ENCODE data around the gene NAALADL2.

The NAALADL2 gene

DNA sequence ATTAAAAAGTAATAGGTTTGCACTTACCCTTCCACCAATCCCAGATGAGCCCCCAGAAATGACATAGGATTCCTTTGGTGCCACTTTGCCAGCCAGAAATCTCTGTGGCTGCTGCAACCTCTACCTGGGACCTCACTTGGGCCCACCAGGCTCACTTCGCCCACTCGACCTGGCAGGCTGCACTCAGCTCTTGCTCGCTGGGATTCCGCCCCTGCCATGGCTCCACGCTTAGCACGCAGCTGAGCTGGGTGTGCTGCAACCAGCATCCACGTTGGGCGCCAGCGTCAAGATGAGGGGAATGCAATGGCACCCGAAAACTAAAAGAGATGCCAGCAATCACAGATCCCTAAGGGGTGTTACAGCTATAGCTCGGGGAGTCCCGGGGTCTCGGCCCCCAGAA, 761.0 kb downstream of the NAALADL2 start:
- Mint-ChIP-seq H3K27me3 (ENCODE audit: low read depth) (no peaks in the 10 kb centered on the region), H3K27ac (no peak overlapping the region), H3K4me3 (no peak overlapping the region), H3K9me3 (peaks cover 15% of the 10 kb centered on the region), H3K36me3 (ENCODE audit: low read depth) (no peaks in the 10 kb centered on the region), H3K4me1 (ENCODE audit: low read depth) (no peaks in the 10 kb centered on the region)
- DNase-seq (ENCODE audit: low spot score), result no peak

DNA sequence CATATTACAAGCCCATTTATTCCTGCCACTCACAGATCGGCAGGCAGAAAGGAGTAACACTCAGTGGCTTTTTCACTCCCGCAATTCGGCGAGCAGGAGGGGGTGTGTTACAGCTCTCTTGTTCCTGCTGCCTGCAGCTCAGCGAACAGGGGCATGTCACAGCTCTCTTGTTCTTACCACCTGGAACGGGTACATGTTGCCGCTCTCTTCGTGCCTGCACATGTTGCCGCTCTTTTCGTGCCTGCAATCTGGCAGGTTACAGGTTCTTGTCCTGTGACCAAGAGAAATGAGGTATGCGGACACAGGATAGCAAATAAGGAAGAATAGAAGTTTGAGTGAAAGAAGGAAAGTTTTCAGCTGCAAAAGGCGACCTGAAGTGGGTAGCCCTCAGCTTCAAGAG, 761.4 kb downstream of the NAALADL2 start:
- Mint-ChIP-seq H3K4me3 (no peak overlapping the region), H3K36me3 (ENCODE audit: low read depth) (no peaks in the 10 kb centered on the region)

DNA sequence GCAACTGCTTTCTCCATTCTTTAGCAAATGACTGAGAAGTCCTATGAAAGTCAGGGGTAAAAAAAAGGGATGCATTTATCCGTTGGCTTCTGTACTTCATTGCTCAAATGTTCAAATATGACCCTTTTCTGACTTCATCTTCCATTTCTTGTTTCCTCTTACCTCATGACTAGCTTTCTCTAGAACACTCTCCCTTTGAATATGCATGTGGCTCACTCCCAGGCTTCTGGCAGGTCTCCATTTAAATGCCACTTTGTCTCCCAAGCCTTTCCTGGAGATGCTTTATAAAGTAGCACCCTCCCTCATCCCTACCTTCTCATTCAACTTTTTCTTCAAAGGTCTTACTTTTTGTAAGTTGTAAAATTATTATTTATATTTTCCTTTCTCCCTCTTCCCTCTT, 781.8 kb downstream of the NAALADL2 start:
- Mint-ChIP-seq H3K4me1 (ENCODE audit: low read depth) (no peaks in the 10 kb centered on the region), H3K36me3 (ENCODE audit: low read depth) (no peaks in the 10 kb centered on the region), H3K9me3 (peaks cover 17% of the 10 kb centered on the region)

More for the DNA sequence above, 761.4 kb downstream of the NAALADL2 start:
- Mint-ChIP-seq H3K27ac (no peak overlapping the region), H3K9me3 (peaks cover 19% of the 10 kb centered on the region), H3K27me3 (ENCODE audit: low read depth) (no peaks in the 10 kb centered on the region), H3K4me1 (ENCODE audit: low read depth) (no peaks in the 10 kb centered on the region)
- no peak for DNase-seq (ENCODE audit: low spot score)

GRCh38 chr3:175646865-175647264, 787.7 kb downstream of the NAALADL2 start:
- peaks cover 11% of the 10 kb centered on the region for H3K9me3 Mint-ChIP-seq
- no peaks in the 10 kb centered on the region for H3K27me3 Mint-ChIP-seq (ENCODE audit: low read depth)
- no peaks in the 10 kb centered on the region for H3K36me3 Mint-ChIP-seq (ENCODE audit: low read depth)
- no peaks in the 10 kb centered on the region for H3K4me1 Mint-ChIP-seq (ENCODE audit: low read depth)
- no peak overlapping the region for H3K4me3 Mint-ChIP-seq
- DNase-seq (ENCODE audit: low spot score), result no peak
- H3K27ac Mint-ChIP-seq, result no peak overlapping the region

More for the DNA sequence above, 781.8 kb downstream of the NAALADL2 start:
- no peak overlapping the region for H3K27ac Mint-ChIP-seq
- no peaks in the 10 kb centered on the region for H3K27me3 Mint-ChIP-seq (ENCODE audit: low read depth)
- H3K4me3 Mint-ChIP-seq, result no peak overlapping the region
- no peak for DNase-seq (ENCODE audit: low spot score)

- H3K4me1 Mint-ChIP-seq (ENCODE audit: low read depth), result no peaks in the 10 kb centered on the region
- no peaks in the 10 kb centered on the region for H3K36me3 Mint-ChIP-seq (ENCODE audit: low read depth)
- no peak for DNase-seq (ENCODE audit: low spot score)
- no peaks in the 10 kb centered on the region for H3K27me3 Mint-ChIP-seq (ENCODE audit: low read depth)
- H3K27ac Mint-ChIP-seq, result no peak overlapping the region
- no peak overlapping the region for H3K4me3 Mint-ChIP-seq
- H3K9me3 Mint-ChIP-seq, result peaks cover 15% of the 10 kb centered on the region
Measured at GRCh38 chr3:175648899-175649298, 789.8 kb downstream of the NAALADL2 start.

DNA sequence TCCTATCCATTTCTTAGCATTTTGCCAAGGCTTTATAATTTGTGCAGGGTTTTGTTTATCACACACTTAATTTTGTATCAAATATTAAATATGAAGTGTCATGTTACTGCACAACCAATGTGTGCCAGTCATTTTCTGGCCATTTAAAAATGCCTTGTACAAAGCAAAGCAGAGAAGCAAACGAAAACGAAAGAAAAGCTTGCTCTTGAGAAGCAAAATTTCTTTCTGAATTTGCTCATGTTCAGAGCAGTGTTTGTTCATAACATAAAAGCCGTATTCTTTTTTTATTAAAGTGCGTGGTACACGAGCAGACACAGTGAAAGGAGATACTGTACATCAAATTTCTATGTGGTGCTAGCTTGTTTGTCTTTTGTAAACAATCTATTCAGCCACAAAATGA, 792.6 kb downstream of the NAALADL2 start:
- no peaks in the 10 kb centered on the region for H3K27me3 Mint-ChIP-seq (ENCODE audit: low read depth)
- DNase-seq (ENCODE audit: low spot score), result no peak

GRCh38 chr3:175655351-175655750, 796.2 kb downstream of the NAALADL2 start:
- Mint-ChIP-seq H3K4me3 (no peak overlapping the region), H3K27ac (no peak overlapping the region), H3K9me3 (peaks cover 14% of the 10 kb centered on the region), H3K27me3 (ENCODE audit: low read depth) (no peaks in the 10 kb centered on the region), H3K36me3 (ENCODE audit: low read depth) (no peaks in the 10 kb centered on the region), H3K4me1 (ENCODE audit: low read depth) (no peaks in the 10 kb centered on the region)
- DNase-seq (ENCODE audit: low spot score), result no peak

More for the DNA sequence above, 792.6 kb downstream of the NAALADL2 start:
- Mint-ChIP-seq H3K36me3 (ENCODE audit: low read depth) (no peaks in the 10 kb centered on the region), H3K4me1 (ENCODE audit: low read depth) (no peaks in the 10 kb centered on the region), H3K4me3 (no peak overlapping the region), H3K9me3 (peaks cover 12% of the 10 kb centered on the region), H3K27ac (no peak overlapping the region)

- Mint-ChIP-seq H3K4me1 (ENCODE audit: low read depth) (no peaks in the 10 kb centered on the region), H3K4me3 (no peak overlapping the region), H3K9me3 (peaks cover 17% of the 10 kb centered on the region), H3K27ac (no peak overlapping the region), H3K36me3 (ENCODE audit: low read depth) (no peaks in the 10 kb centered on the region), H3K27me3 (ENCODE audit: low read depth) (no peaks in the 10 kb centered on the region)
- DNase-seq (ENCODE audit: low spot score), result no peak
Measured at GRCh38 chr3:175656461-175656860, 797.3 kb downstream of the NAALADL2 start.

GRCh38 chr3:175659670-175660350, 800.7 kb downstream of the NAALADL2 start:
- DNase-seq (ENCODE audit: low spot score), result no peak
- Mint-ChIP-seq H3K27me3 (ENCODE audit: low read depth) (no peaks in the 10 kb centered on the region), H3K9me3 (peaks cover 19% of the 10 kb centered on the region)

GRCh38 chr3:175662815-175663214, 803.7 kb downstream of the NAALADL2 start:
- Mint-ChIP-seq H3K9me3 (peaks cover 18% of the 10 kb centered on the region), H3K4me3 (no peak overlapping the region), H3K4me1 (ENCODE audit: low read depth) (no peaks in the 10 kb centered on the region), H3K27me3 (ENCODE audit: low read depth) (no peaks in the 10 kb centered on the region), H3K36me3 (ENCODE audit: low read depth) (no peaks in the 10 kb centered on the region), H3K27ac (no peak overlapping the region)
- no peak for DNase-seq (ENCODE audit: low spot score)

More at GRCh38 chr3:175659670-175660350, 800.7 kb downstream of the NAALADL2 start:
- Mint-ChIP-seq H3K27ac (no peak overlapping the region), H3K36me3 (ENCODE audit: low read depth) (no peaks in the 10 kb centered on the region), H3K4me1 (ENCODE audit: low read depth) (no peaks in the 10 kb centered on the region), H3K4me3 (no peak overlapping the region)

DNA sequence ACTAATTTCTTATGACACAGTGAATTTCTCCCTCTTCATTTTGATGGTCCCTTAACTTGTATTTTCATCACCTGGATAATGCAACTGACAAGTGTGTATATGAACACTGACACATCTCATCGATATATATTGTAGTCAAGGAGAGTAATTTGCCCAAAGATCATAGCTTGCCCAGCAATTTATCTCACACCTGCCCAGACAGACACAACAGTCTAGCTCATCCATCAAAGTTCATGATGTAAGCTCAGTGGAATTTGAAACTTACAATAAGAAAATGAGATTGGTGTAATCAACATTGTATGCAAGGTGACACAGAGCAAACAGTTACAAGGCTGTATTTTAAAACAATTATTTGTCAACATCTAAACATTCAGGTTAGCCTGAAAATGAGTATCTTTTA, 805.8 kb downstream of the NAALADL2 start:
- Mint-ChIP-seq H3K4me3 (no peak overlapping the region), H3K9me3 (peaks cover 12% of the 10 kb centered on the region), H3K27me3 (ENCODE audit: low read depth) (no peaks in the 10 kb centered on the region), H3K27ac (no peak overlapping the region), H3K4me1 (ENCODE audit: low read depth) (no peaks in the 10 kb centered on the region), H3K36me3 (ENCODE audit: low read depth) (no peaks in the 10 kb centered on the region)
- no peak for DNase-seq (ENCODE audit: low spot score)

DNA sequence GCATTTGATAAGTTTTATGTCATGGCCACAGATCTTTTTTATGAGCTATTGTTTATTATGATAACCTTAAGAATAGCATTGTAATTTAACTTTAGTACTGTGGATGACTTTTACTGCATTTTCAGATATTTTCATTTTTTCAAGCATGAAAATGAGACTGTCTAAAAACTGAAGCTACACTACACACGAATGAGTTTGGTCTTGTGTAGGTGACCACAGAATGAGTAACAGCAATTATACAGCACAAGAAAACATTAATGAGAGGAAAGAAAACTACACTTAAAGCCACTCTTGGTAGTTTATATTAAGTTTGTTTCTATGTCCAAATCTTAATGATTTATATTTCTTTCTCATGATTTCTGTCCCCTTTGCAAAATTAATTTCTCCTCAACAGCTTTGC, 809.2 kb downstream of the NAALADL2 start:
- Mint-ChIP-seq H3K4me3 (no peak overlapping the region), H3K36me3 (ENCODE audit: low read depth) (no peaks in the 10 kb centered on the region), H3K9me3 (peaks cover 3% of the 10 kb centered on the region), H3K27me3 (ENCODE audit: low read depth) (no peaks in the 10 kb centered on the region), H3K4me1 (ENCODE audit: low read depth) (no peaks in the 10 kb centered on the region), H3K27ac (no peak overlapping the region)
- DNase-seq (ENCODE audit: low spot score), result no peak

GRCh38 chr3:175670557-175670956, 811.4 kb downstream of the NAALADL2 start:
- no peak overlapping the region for H3K4me3 Mint-ChIP-seq
- H3K27me3 Mint-ChIP-seq (ENCODE audit: low read depth), result no peaks in the 10 kb centered on the region
- no peaks in the 10 kb centered on the region for H3K4me1 Mint-ChIP-seq (ENCODE audit: low read depth)
- H3K27ac Mint-ChIP-seq, result no peak overlapping the region
- peaks cover 3% of the 10 kb centered on the region for H3K9me3 Mint-ChIP-seq
- no peaks in the 10 kb centered on the region for H3K36me3 Mint-ChIP-seq (ENCODE audit: low read depth)
- DNase-seq (ENCODE audit: low spot score), result no peak

- Mint-ChIP-seq H3K9me3 (peaks cover 5% of the 10 kb centered on the region), H3K4me1 (ENCODE audit: low read depth) (no peaks in the 10 kb centered on the region)
- DNase-seq (ENCODE audit: low spot score), result no peak
Measured at GRCh38 chr3:175672119-175672689, 813.1 kb downstream of the NAALADL2 start.

GRCh38 chr3:175679568-175679967, 820.4 kb downstream of the NAALADL2 start:
- H3K4me3 Mint-ChIP-seq, result no peak overlapping the region
- H3K36me3 Mint-ChIP-seq (ENCODE audit: low read depth), result no peaks in the 10 kb centered on the region
- H3K9me3 Mint-ChIP-seq, result peaks cover 8% of the 10 kb centered on the region
- H3K4me1 Mint-ChIP-seq (ENCODE audit: low read depth), result no peaks in the 10 kb centered on the region
- no peak for DNase-seq (ENCODE audit: low spot score)
- H3K27ac Mint-ChIP-seq, result no peak overlapping the region
- H3K27me3 Mint-ChIP-seq (ENCODE audit: low read depth), result no peaks in the 10 kb centered on the region

More at GRCh38 chr3:175672119-175672689, 813.1 kb downstream of the NAALADL2 start:
- Mint-ChIP-seq H3K36me3 (ENCODE audit: low read depth) (no peaks in the 10 kb centered on the region), H3K27ac (no peak overlapping the region), H3K4me3 (no peak overlapping the region), H3K27me3 (ENCODE audit: low read depth) (no peaks in the 10 kb centered on the region)

Data from T-helper 2 cell treated with Interferon-gamma antibody and Interleukin-4, amounts not matched to agents 5 μg/mL and 100 μg/mL, for 36 hours (primary cell).